ENCODE measurements around the gene EID2B. TPM values are rescaled to one million over a fixed set of nuclear protein-coding genes. Genes with fewer than 3 reads are reported as not detected.

The EID2B gene
- total and polyA plus RNA-seq, 2 of the 8 experiments (the other 6 are each of a cell fraction or from before 2014, with no cell fraction given), result 2.1 to 2.4 TPM

GRCh38 chr19:39533003-39533512 is 406 bp upstream of the EID2B start:
- H3K14ac ChIP-seq (ENCODE audit: insufficient read length), result no peak overlapping the region
- CTCF ChIA-PET (ENCODE audit: partially characterized antibody), result interaction anchor here (0.8 to 10.6 kb wide), 23 partner anchors 8 to 239 kb away, joined by 3 to 101 read pairs (median 5); partner anchors contain the start of genes DLL3, EID2 and SELENOV
- H2AK5ac ChIP-seq (ENCODE audit: low read depth, low read length), result no peak overlapping the region
- peaks cover 4% of the 10 kb centered on the region for H3K23me2 ChIP-seq (ENCODE audit: low read depth, low read length)
- no peak for DNase-seq (ENCODE audit: low read depth in 1 of 2, low spot score in 2 of 2)
- H2BK12ac ChIP-seq (ENCODE audit: low read depth, low read length), result no peak overlapping the region
- H3K27me3 ChIP-seq (replicated peaks in 1 of 4; ENCODE audit: control insufficient read depth in 3 of 4, extremely low read depth in 1 of 4, insufficient read depth in 3 of 4, low read length in 3 of 4), result peaks cover 0 to 3% (median 0%) of the 10 kb centered on the region in 4 experiments; a peak in 1 of 7 replicates
- no peak overlapping the region for H4K5ac ChIP-seq (ENCODE audit: insufficient read length, low read depth, low read length)
- FAIRE-seq, result no peak
- no peak overlapping the region for H3K56ac ChIP-seq (replicated peaks; ENCODE audit: insufficient read length, low read depth, low read length)
- H3K23ac ChIP-seq (ENCODE audit: insufficient read length), result no peak overlapping the region
- H4K8ac ChIP-seq (ENCODE audit: extremely low read depth, insufficient read depth, low read length), result no peak overlapping the region; the same call in 1 of the 2 replicates
- H2BK120ac ChIP-seq (replicated peaks; ENCODE audit: low read depth, low read length), result no peak overlapping the region
- POLR2A ChIA-PET (ENCODE audit: partially characterized antibody), result interaction anchor here (0.7 to 2.3 kb wide), 21 partner anchors 8 to 301 kb away, joined by 3 to 12 read pairs (median 4); partner anchors contain the start of genes DLL3, DYRK1B, MED29 and PAF1
- H3K4me3 ChIP-seq (ENCODE audit: extremely low read depth in 1 of 4, insufficient read depth in 2 of 4, low read depth in 3 of 4, low read length in 4 of 4), result no peak overlapping the region
- no peaks in the 10 kb centered on the region for H3K79me1 ChIP-seq (ENCODE audit: low read depth, low read length)
- 51% methylated on average over 10 of the region's 12 CpGs; no CpG with 5 or more reads in 1 of the 2 experiments for WGBS, 2 experiments (ENCODE audit: extremely low coverage in 1 of 2, insufficient coverage in 1 of 2, insufficient read length in 1 of 2, insufficient replicate concordance in 2 of 2, low coverage in 1 of 2, low lambda C conversion rate in 2 of 2, missing lambda C conversion rate in 1 of 2)
- no peak overlapping the region for H4K91ac ChIP-seq (replicated peaks; ENCODE audit: insufficient read length, low read length)
- no peak overlapping the region for H2BK5ac ChIP-seq (ENCODE audit: low read depth, low read length)
- no peak overlapping the region for H2BK15ac ChIP-seq (ENCODE audit: low read length)
- no peak overlapping the region for H3K9ac ChIP-seq (replicated peaks in 1 of 4; ENCODE audit: extremely low read depth in 1 of 4, low read depth in 3 of 4, low read length in 3 of 4)
- H3K27ac ChIP-seq (ENCODE audit: low read depth, low read length), result no peak overlapping the region
- no peaks in the 10 kb centered on the region for H3K36me3 ChIP-seq (ENCODE audit: control insufficient read depth in 2 of 4, insufficient read depth in 4 of 4, low read length in 3 of 4)
- peaks cover 0 to 5% of the 10 kb centered on the region in 2 experiments; a peak in 1 of 4 replicates for H3K79me2 ChIP-seq (ENCODE audit: control insufficient read depth in 1 of 2, insufficient read depth in 2 of 2, low read length in 2 of 2)
- peaks cover 0 to 4% of the 10 kb centered on the region in 2 experiments; a peak in 1 of 4 replicates for H3K9me3 ChIP-seq (ENCODE audit: insufficient read depth in 2 of 2, low read depth in 1 of 2, low read length in 1 of 2)
- no peak overlapping the region for H3K4me2 ChIP-seq (ENCODE audit: insufficient read depth in 1 of 2, low read depth in 2 of 2, low read length in 2 of 2)
- no peak overlapping the region for H3K18ac ChIP-seq (ENCODE audit: extremely low read depth, low read length)
- no peak for TF ChIP-seq CTCF (IDR thresholded peaks at IDR 0.05; ENCODE audit: control extremely low read depth in 1 of 3, insufficient read depth in 1 of 3, low read depth in 1 of 3, low read length in 3 of 3)
- TF ChIP-seq SIN3A (conservative IDR thresholded peaks at IDR 0.05 in 1 of 2, IDR thresholded peaks at IDR 0.05 in 1 of 2; ENCODE audit: low read depth in 1 of 2, low read length in 2 of 2), result no peak
- TF ChIP-seq TAF1 (IDR thresholded peaks at IDR 0.05; ENCODE audit: low read depth, low read length), result no peak
- H3K4me1 ChIP-seq (replicated peaks in 1 of 4; ENCODE audit: control insufficient read depth in 3 of 4, insufficient read depth in 4 of 4, low read length in 3 of 4), result no peaks in the 10 kb centered on the region
- H2BK20ac ChIP-seq (ENCODE audit: low read length), result no peak overlapping the region
- no peak overlapping the region for H2AFZ ChIP-seq (ENCODE audit: low read length)
- no peak overlapping the region for H3K4ac ChIP-seq (replicated peaks; ENCODE audit: insufficient read length, low read depth, low read length)
- peaks cover 0 to 4% of the 10 kb centered on the region in 2 experiments for H4K20me1 ChIP-seq (replicated peaks in 1 of 2; ENCODE audit: control insufficient read depth in 1 of 2, insufficient read depth in 2 of 2, low read length in 2 of 2)
